WTC11 (cell line): ENCODE results near the gene NARS2. TPM values are rescaled to one million over a fixed set of nuclear protein-coding genes. Genes with fewer than 3 reads are reported as not detected.

Experiments
- ATAC-seq: fragments of 200-7000 bp; cut with Tn5 transposase; 2 replicates; pipeline ENCODE4 v1.10.0; 2021; ENCODE audit warnings: mild to moderate bottlenecking, moderate library complexity
- CTCF ChIA-PET: fragments of 300-600 bp; sonication (Branson Sonifier 250); formaldehyde crosslinking; loops from one replicate; lab custom pipeline; 2021; ENCODE audit warnings: antibody characterized with exemption; lab: Charles Lee
- POLR2A ChIA-PET: fragments of 350-600 bp; sonication (Branson Sonifier 250); formaldehyde crosslinking; loops from one replicate; lab custom pipeline; 2021; ENCODE audit warnings: antibody characterized with exemption; lab: Charles Lee
- DNase-seq: peaks from one replicate; pipeline ENCODE4 v3.0.0; 2021; ENCODE audit warnings: low spot score
- H3K27ac Mint-ChIP-seq: 2 replicates; pipeline ENCODE4 v1.8.0; 2021; ENCODE audit warnings: mixed read lengths
- H3K27me3 Mint-ChIP-seq: 2 replicates; pipeline ENCODE4 v1.8.0; 2021; ENCODE audit warnings: low read depth, mild to moderate bottlenecking, moderate library complexity, mixed read lengths
- H3K36me3 Mint-ChIP-seq: 2 replicates; pipeline ENCODE4 v1.8.0; 2021; ENCODE audit warnings: mixed read lengths
- H3K4me1 Mint-ChIP-seq: 2 replicates; pipeline ENCODE4 v1.8.0; 2022; ENCODE audit warnings: mixed read lengths
- H3K4me3 Mint-ChIP-seq: 2 replicates; pipeline ENCODE4 v1.8.0; 2021; ENCODE audit warnings: mild to moderate bottlenecking, moderate library complexity, mixed read lengths
- H3K9me3 Mint-ChIP-seq: 2 replicates; pipeline ENCODE4 v1.8.0; 2021; ENCODE audit warnings: mixed read lengths
- ARID4B ChIP-seq: sonication (generic); formaldehyde crosslinking; IDR thresholded peaks from 2 replicates; pipeline ENCODE4 v1.8.0; 2023; ENCODE audit warnings: missing genetic modification reagents, mild to moderate bottlenecking, borderline replicate concordance
- CREB1 ChIP-seq: sonication (generic); formaldehyde crosslinking; IDR thresholded peaks from 2 replicates; pipeline ENCODE4 v1.8.0; 2023; ENCODE audit warnings: mild to moderate bottlenecking, missing genetic modification reagents
- CREM ChIP-seq: sonication (generic); formaldehyde crosslinking; IDR thresholded peaks from 2 replicates; pipeline ENCODE4 v1.8.1; 2022; ENCODE audit warnings: mild to moderate bottlenecking, missing genetic modification reagents, moderate library complexity
- FOXJ3 ChIP-seq: sonication (generic); formaldehyde crosslinking; IDR thresholded peaks from 2 replicates; pipeline ENCODE4 v1.9.0; 2021; ENCODE audit warnings: missing genetic modification reagents, mild to moderate bottlenecking, borderline replicate concordance
- FOXP1 ChIP-seq: sonication (generic); formaldehyde crosslinking; IDR thresholded peaks from 2 replicates; pipeline ENCODE4 v1.8.0; 2022; ENCODE audit warnings: missing genetic modification reagents, mild to moderate bottlenecking, moderate library complexity, borderline replicate concordance
- GRHL2 ChIP-seq: fragments of 250-450 bp; sonication (Bioruptor Pico); IDR thresholded peaks from 2 replicates; pipeline ENCODE4 v1.8.0; 2022; ENCODE audit warnings: mild to moderate bottlenecking, moderate library complexity; ENCODE audit not compliant: insufficient replicate concordance, severe bottlenecking
- HMGA2 ChIP-seq: fragments of 250-450 bp; sonication (Bioruptor Pico); IDR thresholded peaks from 2 replicates; pipeline ENCODE4 v1.4.0; 2021; ENCODE audit warnings: mild to moderate bottlenecking, moderate library complexity
- NFYB ChIP-seq: sonication (generic); formaldehyde crosslinking; conservative IDR thresholded peaks from 2 replicates; pipeline ENCODE4 v1.8.0; 2022; ENCODE audit warnings: low read depth, missing genetic modification reagents
- PREB ChIP-seq: sonication (generic); formaldehyde crosslinking; IDR thresholded peaks from 2 replicates; pipeline ENCODE4 v1.8.1; 2022; ENCODE audit warnings: mild to moderate bottlenecking, missing genetic modification reagents, moderate library complexity, borderline replicate concordance
- SP1 ChIP-seq: sonication (generic); formaldehyde crosslinking; conservative IDR thresholded peaks from 2 replicates; pipeline ENCODE4 v1.8.1; 2022; ENCODE audit warnings: missing genetic modification reagents
- STAT6 ChIP-seq: sonication (generic); formaldehyde crosslinking; conservative IDR thresholded peaks from 2 replicates; pipeline ENCODE4 v1.8.1; 2023; ENCODE audit warnings: mild to moderate bottlenecking, low read depth, missing genetic modification reagents, moderate library complexity
- ZNF138 ChIP-seq: sonication (generic); formaldehyde crosslinking; conservative IDR thresholded peaks from 2 replicates; pipeline ENCODE4 v1.8.1; 2022; ENCODE audit warnings: mild to moderate bottlenecking, moderate library complexity, missing genetic modification reagents
- ZSCAN18 ChIP-seq: fragments of 250-450 bp; sonication (Bioruptor Pico); IDR thresholded peaks from 2 replicates; pipeline ENCODE4 v2.1.2; 2022; ENCODE audit warnings: mild to moderate bottlenecking, moderate library complexity
- total RNA-seq: library from RNA; stranded (reverse); gene quantifications from 3 replicates; pipeline ENCODE4 v1.2.3, GENCODE V29; 2021

NARS2 gene
- total RNA-seq, 1 experiment from 2014 or later, result 36.4 TPM

GRCh38 chr11:78560826-78561484, 13.7 kb downstream of the NARS2 start:
- no peak for ATAC-seq

More at GRCh38 chr11:78560826-78561484, 13.7 kb downstream of the NARS2 start:
- no peak overlapping the region for H3K4me3 Mint-ChIP-seq
- peaks cover 51% of the 10 kb centered on the region for H3K4me1 Mint-ChIP-seq
- no peaks in the 10 kb centered on the region for H3K27me3 Mint-ChIP-seq
- TF ChIP-seq NFYB (CRISPR knock-in tag), result no peak
- TF ChIP-seq HMGA2 (CRISPR knock-in tag), result no peak
- TF ChIP-seq FOXP1, result no peak
- no peak for TF ChIP-seq STAT6
- no peak for TF ChIP-seq PREB
- no peak for TF ChIP-seq ZNF138 (CRISPR knock-in tag)
- no peak for TF ChIP-seq CREM (CRISPR knock-in tag)
- no peak for TF ChIP-seq ARID4B (CRISPR knock-in tag)
- TF ChIP-seq FOXJ3 (CRISPR knock-in tag), result no peak
- TF ChIP-seq SP1, result no peak
- TF ChIP-seq GRHL2 (CRISPR knock-in tag), result no peak
- TF ChIP-seq ZSCAN18 (CRISPR knock-in tag), result no peak
- no peak for TF ChIP-seq CREB1
- peak overlapping the region; percentile 87 for H3K27ac Mint-ChIP-seq
- DNase-seq, result no peak
- CTCF ChIA-PET, result no interaction called here
- H3K36me3 Mint-ChIP-seq, result peaks cover 25% of the 10 kb centered on the region
- POLR2A ChIA-PET, result no interaction called here
- H3K9me3 Mint-ChIP-seq, result no peaks in the 10 kb centered on the region
